NCI-H146 (cell line): ENCODE data around the gene DENND2D.
"Not testable (repeated sequence)": the region's sequence is repeated elsewhere in the genome, so short reads cannot be mapped to it uniquely, and the experiment has no call there.

Experiments used
- DNase-seq: peaks from one replicate; lab custom pipeline; 2025; lab: John Stamatoyannopoulos, UW

Gene DENND2D

DNA sequence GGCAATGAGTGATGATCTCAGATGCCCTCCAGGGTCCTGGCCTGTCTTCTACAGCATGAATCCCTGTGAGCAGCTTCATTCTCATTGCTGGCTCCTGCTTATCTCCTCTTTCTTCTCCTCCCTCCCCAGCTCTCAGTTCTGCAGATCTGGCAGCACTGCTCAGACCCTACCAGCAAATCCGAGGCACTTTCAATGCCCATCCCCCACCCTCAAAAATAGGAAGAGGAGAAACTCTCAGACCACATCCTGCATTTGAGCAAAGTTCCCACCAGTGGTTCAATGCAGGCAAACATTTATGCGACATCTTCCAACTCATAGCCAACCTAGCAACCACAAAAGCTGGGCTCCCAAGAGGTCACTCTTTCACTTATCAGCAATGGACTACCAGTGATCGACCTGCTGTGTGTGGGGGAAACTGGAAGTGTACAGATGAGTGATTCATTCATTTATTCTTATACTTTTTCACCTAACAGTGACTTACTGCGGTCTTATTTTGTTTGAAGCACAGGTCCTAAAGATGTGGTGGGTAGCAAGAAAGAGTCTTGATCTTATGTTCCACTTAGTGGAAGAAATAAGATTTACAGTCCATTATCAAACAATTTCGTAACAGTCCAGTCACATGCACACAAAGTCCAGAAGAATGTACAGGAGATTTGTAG, 21.3 kb upstream of the DENND2D start:
- no peak for DNase-seq

DNA sequence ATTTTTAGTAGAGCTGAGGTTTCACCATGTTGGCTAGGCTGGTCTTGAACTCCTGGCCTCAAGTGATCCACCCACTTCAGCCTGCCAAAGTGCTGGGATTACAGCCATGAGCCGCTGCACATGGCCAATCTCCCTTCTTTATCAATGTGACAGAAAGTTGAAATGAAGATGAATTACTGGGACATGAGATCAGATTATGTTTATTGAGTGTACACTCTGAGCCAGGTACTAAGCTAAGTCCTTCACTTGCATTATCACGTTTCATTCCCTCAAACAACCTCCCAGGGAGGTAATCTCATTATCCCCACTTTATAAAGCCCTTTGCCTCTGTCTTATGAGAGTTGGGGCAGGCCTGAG, 20.8 kb upstream of the DENND2D start:
- DNase-seq = no peak

DNA sequence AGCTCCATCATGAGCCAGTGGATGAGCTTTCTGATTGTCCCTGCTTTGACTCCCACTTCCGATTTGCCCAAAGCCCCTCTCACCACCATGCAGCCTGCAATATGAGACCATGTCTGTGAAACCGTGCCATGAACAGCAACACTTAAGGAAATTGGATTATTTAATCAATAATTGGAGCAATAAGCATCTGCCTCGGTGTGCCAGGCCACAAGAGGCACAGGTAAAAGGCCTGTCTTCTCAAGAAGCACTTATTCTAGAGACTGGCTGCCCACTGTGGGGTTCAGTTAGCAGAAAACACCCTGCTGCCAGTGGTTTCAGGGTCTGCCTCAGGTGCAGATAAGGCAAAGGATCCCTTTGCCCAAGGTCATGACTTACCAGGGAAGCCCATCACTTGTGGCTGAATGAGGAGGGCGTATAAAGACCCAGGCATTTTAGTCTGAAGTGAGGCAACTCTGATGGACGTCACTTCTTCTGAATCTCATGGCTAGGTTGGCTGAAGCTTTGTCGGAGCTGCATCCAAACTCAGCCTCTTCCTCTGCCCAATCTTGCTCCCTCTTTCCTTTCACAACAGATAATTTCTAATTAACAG, 19.9 kb upstream of the DENND2D start:
- DNase-seq = no peak

GRCh38 chr1:111219557-111220286, 19.3 kb upstream of the DENND2D start:
- DNase-seq = no peak

DNA sequence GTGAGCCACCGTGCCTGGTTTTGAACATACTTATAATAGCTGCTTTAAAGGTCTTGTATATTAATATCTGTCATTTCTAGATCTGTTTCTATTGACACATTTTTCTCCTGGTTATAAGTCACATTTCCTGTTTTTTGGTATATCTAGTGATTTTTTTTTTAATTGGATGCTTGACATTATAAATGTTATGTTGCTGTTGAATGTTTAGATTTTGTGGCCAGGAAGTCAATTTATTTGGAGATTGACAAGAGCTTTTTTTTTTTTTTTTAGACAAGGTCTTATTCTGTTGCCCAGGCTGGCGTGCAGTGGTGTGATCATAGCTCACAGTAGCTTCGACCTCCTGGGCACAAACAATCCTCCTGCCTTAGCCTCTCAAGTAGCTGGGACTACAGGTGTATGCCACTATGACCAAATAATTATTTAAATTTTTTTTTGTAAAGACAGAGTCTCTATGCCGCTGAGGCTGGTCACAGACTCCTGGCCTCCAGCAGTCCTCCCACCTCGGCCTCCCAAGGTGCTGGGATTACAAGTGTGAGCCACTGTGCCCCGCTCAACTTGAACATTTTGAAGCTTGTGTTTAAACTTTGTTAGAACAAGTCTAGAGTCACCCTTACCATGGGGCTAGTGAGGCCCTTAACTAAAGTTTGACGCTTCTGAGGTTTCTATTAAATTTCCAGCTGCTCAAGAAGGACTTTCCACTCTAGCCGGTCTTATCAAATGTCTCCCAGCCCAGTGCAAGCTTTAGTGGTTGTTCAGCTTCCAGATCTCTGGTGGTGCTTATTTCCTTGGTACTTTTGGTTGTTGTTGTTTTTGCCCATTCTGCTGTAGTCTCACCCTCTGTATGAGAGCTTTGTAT, 18.5 kb upstream of the DENND2D start:
- DNase-seq = no peak

DNA sequence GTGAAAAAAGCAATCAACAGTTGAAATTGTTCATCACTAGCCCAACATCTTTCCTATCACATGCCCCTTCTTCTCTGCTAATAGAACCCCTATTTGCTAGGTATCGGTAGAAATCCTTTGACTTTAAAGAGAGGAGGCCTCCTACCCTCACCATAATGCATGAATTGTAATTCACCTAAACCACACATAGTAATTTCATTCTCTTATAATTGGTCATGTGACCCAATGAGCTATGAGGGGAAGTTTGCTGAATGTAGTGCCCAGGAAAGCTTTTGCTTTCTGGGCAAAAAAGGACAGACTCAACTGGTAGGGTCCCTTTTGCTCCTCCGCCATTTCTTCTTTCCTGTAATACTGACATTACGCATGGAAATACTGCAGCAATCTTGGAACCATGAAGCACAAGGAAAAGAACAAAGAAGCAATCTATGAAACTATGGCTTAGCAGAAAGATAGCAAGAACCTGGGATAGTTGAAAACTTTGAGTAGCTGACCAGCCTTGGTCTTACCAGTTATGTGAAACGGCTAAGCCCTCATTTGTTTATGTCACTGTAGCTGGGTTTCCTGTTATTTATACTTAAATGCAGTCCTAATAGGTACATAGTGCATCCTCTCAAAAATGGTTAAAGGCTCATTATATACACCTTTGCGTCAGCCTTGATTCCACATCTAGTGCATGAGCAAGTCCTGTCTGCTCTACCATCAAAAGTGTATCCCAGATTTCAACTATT, 16.9 kb upstream of the DENND2D start:
- DNase-seq = no peak

DNA sequence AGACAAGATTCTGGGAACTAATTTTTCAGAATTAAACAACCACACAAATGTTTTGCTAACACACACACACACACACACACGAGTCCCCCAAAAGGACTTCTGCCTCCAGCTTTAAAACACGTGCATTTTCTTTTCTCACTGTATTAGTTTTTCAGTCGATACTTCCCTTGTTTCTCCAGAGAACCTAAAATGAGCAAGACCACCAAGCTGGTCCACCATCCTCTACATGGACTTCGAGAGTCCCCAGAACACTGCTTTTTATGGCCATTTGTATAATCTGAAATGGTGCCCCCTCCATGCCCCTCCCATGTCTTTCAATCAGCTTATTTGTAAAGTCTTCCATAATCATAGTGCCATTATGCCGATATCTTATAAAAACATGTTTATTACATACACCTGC, 16.3 kb upstream of the DENND2D start:
- no peak for DNase-seq

DNA sequence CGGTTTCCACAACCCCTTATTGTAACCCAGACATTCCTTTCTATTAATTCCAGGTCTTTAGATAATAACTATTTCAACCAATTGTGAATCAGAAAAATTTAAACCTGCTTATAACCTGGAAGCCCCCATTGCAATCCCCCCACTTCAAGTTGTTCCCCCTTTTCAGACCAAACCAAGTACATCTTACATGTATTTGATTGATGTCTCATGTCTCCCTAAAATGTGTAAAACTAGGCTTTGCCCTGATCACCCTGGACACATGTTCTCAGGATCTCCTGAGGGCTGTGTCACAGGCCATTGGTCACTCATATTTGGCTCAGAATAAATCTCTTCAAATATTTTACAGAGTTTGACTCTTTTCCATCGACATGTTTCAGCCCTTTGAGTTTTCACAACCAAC, 14.8 kb upstream of the DENND2D start:
- not testable (repeated sequence) for DNase-seq

DNA sequence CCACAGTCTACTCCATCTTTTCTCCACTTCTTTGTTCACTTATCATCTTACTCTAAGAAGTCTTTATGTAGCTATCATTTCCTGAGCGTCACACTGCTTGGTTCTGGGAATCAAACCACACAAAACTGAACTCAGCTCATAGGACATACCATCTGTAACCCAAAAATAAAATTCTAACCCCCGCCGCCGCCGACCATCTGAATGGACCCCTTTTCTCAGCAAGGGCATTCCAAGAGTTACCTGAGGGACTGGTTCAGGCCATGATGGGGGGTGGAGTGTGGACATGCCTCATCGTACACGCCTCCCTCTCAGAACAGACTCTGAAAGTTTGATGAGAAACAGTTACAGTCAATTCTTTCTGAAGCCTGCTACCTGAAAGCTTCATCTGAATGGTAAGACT, 14.4 kb upstream of the DENND2D start:
- no peak for DNase-seq

- DNase-seq = peak; percentile 66
These were observed 13.8 kb upstream of the DENND2D start for GRCh38 chr1:111214074-111214801.

- DNase-seq = no peak
These were observed 13.0 kb upstream of the DENND2D start for GRCh38 chr1:111213412-111213811.

DNA sequence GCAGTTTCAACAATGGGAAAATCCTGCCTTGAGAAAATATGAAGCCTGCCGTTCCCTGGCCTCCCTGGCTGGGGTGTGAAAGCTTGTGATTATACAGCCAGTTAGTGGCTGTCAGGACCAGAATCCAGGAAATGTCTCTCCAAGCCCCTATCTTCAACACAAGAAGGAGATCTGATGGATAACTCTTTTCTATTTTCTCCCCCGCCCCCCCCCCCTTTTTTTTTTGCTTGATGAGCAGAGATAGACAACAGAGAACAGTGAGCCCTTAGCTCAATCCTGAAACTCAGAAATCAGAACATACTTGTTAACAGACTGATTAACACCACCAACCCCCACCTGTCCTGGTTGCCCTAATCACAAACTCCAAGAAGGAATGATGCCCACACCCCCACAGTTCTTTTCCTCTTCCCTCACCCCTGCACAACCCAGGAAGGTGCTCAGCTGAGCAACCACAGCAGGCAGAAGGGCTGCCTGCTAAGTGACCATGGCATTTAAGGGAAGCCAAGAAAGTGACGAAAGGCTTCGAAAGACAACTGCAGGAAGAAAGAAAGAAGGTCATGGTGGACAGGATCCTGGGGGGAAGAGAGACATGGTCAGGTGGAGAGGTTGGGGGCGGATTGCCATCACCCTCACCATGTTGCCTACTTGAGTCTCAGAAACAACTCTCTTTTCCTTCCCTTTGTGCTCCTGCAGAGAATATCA, 12.3 kb upstream of the DENND2D start:
- DNase-seq = no peak

GRCh38 chr1:111211921-111212320, 11.5 kb upstream of the DENND2D start:
- no peak for DNase-seq

DNA sequence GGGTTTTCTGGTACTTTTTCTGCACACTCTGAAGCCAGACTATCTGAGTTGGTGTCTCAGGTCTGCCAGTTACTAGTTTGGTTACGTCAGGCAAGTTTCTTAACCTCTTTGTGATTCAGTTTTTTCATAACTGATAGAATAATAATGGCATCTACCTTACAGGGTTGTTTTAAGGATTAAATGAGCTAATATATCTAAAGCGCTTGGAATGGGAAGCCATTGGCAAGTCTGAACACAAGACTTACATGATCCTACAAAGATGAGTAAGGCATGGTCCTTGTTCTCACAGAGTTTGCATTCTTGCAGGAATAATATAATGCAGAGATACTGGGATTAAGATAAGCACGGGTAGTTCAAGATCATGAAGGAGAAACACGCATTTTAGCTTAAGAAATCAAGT, 9.2 kb upstream of the DENND2D start:
- no peak for DNase-seq

GRCh38 chr1:111208921-111209320, 8.5 kb upstream of the DENND2D start:
- no peak for DNase-seq

DNA sequence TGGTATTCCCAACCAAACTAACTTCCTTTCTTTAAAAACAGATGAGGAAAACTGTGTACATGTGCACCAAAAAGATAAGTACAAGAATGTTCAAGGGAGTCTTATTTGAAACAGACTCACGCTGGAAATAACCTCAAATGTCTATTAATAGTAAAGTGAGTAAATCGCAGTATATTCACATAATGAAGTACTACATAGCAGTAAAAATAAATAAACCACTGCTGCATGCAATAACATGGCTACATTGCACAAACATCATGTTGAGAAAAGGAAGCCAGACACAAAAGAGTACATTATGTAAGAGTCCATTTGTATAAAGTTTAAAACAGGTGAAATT, 5.2 kb upstream of the DENND2D start:
- no peak for DNase-seq

DNA sequence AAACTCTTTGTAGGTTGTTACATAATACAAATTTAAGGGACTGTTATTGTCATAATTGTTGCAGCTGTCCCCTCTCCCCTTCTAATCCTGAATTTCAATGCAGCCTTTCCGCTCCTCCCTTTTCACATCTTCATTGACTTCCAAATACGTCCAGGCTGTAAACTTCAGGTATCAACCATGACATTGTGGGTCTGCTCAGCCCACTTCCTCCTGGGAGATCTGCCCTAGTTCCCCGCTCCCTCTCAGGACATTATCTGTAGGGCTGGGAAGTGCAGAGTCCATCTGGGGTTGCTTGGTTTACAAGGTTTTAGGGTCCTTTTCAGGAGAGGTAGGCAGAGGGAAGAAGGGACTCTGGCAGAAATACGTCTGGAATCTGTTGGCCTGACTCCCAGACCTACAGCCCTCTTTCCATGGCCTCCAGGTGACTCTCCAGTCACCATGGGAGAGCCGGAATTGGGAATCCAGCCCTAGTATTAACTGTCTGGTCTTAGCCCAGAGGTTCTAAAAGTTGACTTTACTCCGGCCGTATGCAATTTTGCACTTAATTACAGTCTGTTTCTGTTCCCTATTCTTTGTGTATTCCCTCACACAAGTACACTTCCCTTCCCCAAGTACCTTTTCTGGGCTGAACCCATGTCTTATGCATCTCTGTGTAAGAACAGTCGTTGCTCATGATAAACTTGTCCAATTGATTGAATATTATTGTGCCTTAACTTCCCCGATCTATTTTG, 4.7 kb upstream of the DENND2D start:
- DNase-seq = no peak

- peak; percentile 73 for DNase-seq
These were observed 3.9 kb upstream of the DENND2D start for GRCh38 chr1:111204201-111204982.

- DNase-seq = peak; percentile 81
These were observed 3.3 kb upstream of the DENND2D start for GRCh38 chr1:111203681-111204200.
